Heart left ventricle (tissue), 16 donors: Measurements from ENCODE around the gene LACTBL1. TPM values are rescaled to one million over a fixed set of nuclear protein-coding genes. Genes with fewer than 3 reads are reported as not detected.

Experiments used
- ATAC-seq, 4 donors: fragments of 200-7000 bp; cut with Tn5 transposase; one replicate each; pipeline ENCODE4 v1.9.1; 2020 to 2022; ENCODE audit warnings: moderate library complexity in 4 of 4, mild to moderate bottlenecking in 3 of 4, moderate number of reproducible peaks in 1 of 4
- DNase-seq, 5 donors: peaks; one replicate each; pipeline ENCODE4 v3.0.0-alpha.2; 2020
- H3K27ac ChIP-seq, 12 donors: fragments of 200-600 bp; sonication (generic) in 4 of 12; one replicate each; pipeline versions ENCODE4 v1.5.0 to v1.8.0; 2016 to 2022; ENCODE audit warnings: mild to moderate bottlenecking in 2 of 12
- H3K27me3 ChIP-seq, 9 donors: fragments of 200-600 bp; sonication (generic) in 2 of 9; one replicate each; pipeline versions ENCODE4 v1.5.1 to v1.8.0; 2016 to 2022; ENCODE audit warnings: mild to moderate bottlenecking in 3 of 9
- H3K36me3 ChIP-seq, 9 donors: fragments of 200-600 bp; sonication (generic) in 2 of 9; one replicate each; pipeline versions ENCODE4 v1.5.0 to v1.8.0; 2018 to 2022; ENCODE audit warnings: mild to moderate bottlenecking in 2 of 9
- H3K4me1 ChIP-seq, 12 donors: fragments of 200-600 bp; sonication (generic) in 4 of 12; one replicate each; pipeline versions ENCODE4 v1.5.0 to v1.8.0; 2016 to 2022; ENCODE audit warnings: mild to moderate bottlenecking in 3 of 12
- H3K4me3 ChIP-seq, 12 donors: fragments of 200-600 bp; sonication (generic) in 4 of 12; one replicate each; pipeline versions ENCODE4 v1.5.0 to v1.8.0; 2017 to 2022; ENCODE audit warnings: mild to moderate bottlenecking in 9 of 12, moderate library complexity in 4 of 12
- H3K9me3 ChIP-seq, 12 donors: fragments of 200-600 bp; sonication (generic) in 4 of 12; one replicate each; pipeline versions ENCODE4 v1.5.0 to v1.8.0; 2016 to 2022; ENCODE audit warnings: mild to moderate bottlenecking in 1 of 12
- CTCF ChIP-seq, 12 donors: fragments of 200-600 bp; sonication (generic) in 4 of 12; IDR thresholded peaks; one replicate each; pipeline versions ENCODE4 v1.5.0 to v1.8.0; 2018 to 2022; ENCODE audit warnings: antibody characterized with exemption in 12 of 12, mild to moderate bottlenecking in 5 of 12
- POLR2A ChIP-seq, 2 donors: fragments of 450-650 bp; IDR thresholded peaks; one replicate each; pipeline ENCODE4 v1.6.1; 2017; ENCODE audit warnings: antibody characterized with exemption in 2 of 2, mild to moderate bottlenecking in 2 of 2, moderate library complexity in 2 of 2
- WGBS, 4 donors: extraction: QIAGEN DNeasy Blood & Tissue Kit in 2 of 4; methylation state at CpG; one replicate each; pipeline versions ENCODE4 v1.1.5 to v1.1.7; 2013 to 2018; 5-methylcytosine and 5-hydroxymethylcytosine counted together
- intact Hi-C, 10 donors: fragments of 100-400 bp; cut with DNase I; formaldehyde crosslinking; loops; one replicate each; pipeline versions ENCODE4 v1.11.1 to v1.14.2; 2022
- polyA plus RNA-seq, 2 donors: library from polyadenylated mRNA; stranded (reverse); fragments of 200-250 nt; gene quantifications; one replicate each; pipeline ENCODE4 v1.2.3, GENCODE V29; 2013
- total RNA-seq, 9 donors: library from RNA; depleted of rRNA in 2 of 9; stranded (reverse); fragments of >200 nt in 2 of 9; fragmentation: NEBNext Ultra II Directional in 3 of 9; extraction: Animal tissue kit (Norgen Biotek cat#: 25700) in 3 of 9; gene quantifications; one replicate each; pipeline versions ENCODE4 v1.1.0 to v1.2.4, GENCODE V29; 2016 to 2023
- donor health status: ischemic (EF 13 %, LVEDD 7.1; RV severe dilation, severe dysfunction).
- donor health status: healthy with polysubstance abuse.
- donor health status: DM: no; HTN: yes; CAD: no.
- donor health status: DM: no; HTN: no; CAD: no.
- donor health status: ischemic (EF 25% LVEDD 6.9; RV normal size, moderate dysfunction).
- donor health status: ischemic (EF 25% LVEDD 5.7; RV mildly dilated, moderate dysfunction).
- donor health status: healthy.
- donor health status: DM: yes; HTN: yes; CAD: no.
- donor health status: ischemic (EF 35%, LVEDD 5.7; RV mildly dilated, moderate dysfunction).
- donor health status: nonischemic (EF 11% LVEDD 7.7; RV severe dilation, severe dysfunction).
- donor health status: DM: yes; HTN: yes; CAD: no.
- donor health status: PGD.
- donor health status: ischemic (EF 29% LVEDD 5.4; RV normal size, mild dysfunction).
- donor health status: nonischemic (EF 23%, LVEDD 6.1; RV moderate dilation, normal function).

LACTBL1 gene
- total and polyA plus RNA-seq, 11 donors: not detected

GRCh38 chr1:22932803-22933470 is 39.7 kb downstream of the LACTBL1 start:
- peaks cover 0 to 6% (median 0%) of the 10 kb centered on the region in 12 donors for H3K9me3 ChIP-seq
- H3K27ac ChIP-seq: no peak overlapping the region
- no peaks in the 10 kb centered on the region for H3K4me1 ChIP-seq
- intact Hi-C loops: loop anchor here in 3 of 10 donors (5.0 kb wide), 2 partner anchors 231 to 261 kb away; no protein-coding TSS in a partner anchor
- H3K27me3 ChIP-seq: peaks cover 0 to 12% (median 0%) of the 10 kb centered on the region in 9 donors
- ATAC-seq (no peak), DNase-seq (no peak)
- no peaks in the 10 kb centered on the region for H3K36me3 ChIP-seq
- 25 to 46% (median 37%) methylated on average over 4 of the region's 4 CpGs for WGBS, 4 donors
- TF ChIP-seq CTCF (IDR thresholded peaks at IDR 0.05): no peak
- TF ChIP-seq POLR2A (IDR thresholded peaks at IDR 0.05): no peak
- H3K4me3 ChIP-seq: no peak overlapping the region

GRCh38 chr1:22930240-22930912 is 42.3 kb downstream of the LACTBL1 start:
- ATAC-seq (peak; percentile 51 to 85 (median 79)), DNase-seq (peak; percentile 28 to 70 (median 39))
- TF ChIP-seq CTCF (IDR thresholded peaks at IDR 0.05) (peak; percentile 34 to 71 (median 64)), POLR2A (IDR thresholded peaks at IDR 0.05) (no peak)
- H3K27ac ChIP-seq: no peak overlapping the region
- WGBS, 4 donors: 29 to 44% (median 36%) methylated on average over 9 to 11 of the region's 11 CpGs
- H3K4me1 ChIP-seq: no peaks in the 10 kb centered on the region
- H3K9me3 ChIP-seq: peaks cover 0 to 6% (median 0%) of the 10 kb centered on the region in 12 donors
- no peak overlapping the region for H3K4me3 ChIP-seq
- H3K36me3 ChIP-seq: no peaks in the 10 kb centered on the region
- intact Hi-C loops: loop anchor here in 8 of 10 donors (1.0 to 5.0 kb wide), 6 partner anchors 226 to 258 kb away; no protein-coding TSS in a partner anchor
- H3K27me3 ChIP-seq: peaks cover 0 to 19% (median 0%) of the 10 kb centered on the region in 9 donors

GRCh38 chr1:22925111-22925510 is 47.6 kb downstream of the LACTBL1 start:
- H3K4me1 ChIP-seq: peaks cover 0 to 19% (median 0%) of the 10 kb centered on the region in 12 donors
- H3K27ac ChIP-seq: no peak overlapping the region
- peaks cover 0 to 15% (median 0%) of the 10 kb centered on the region in 9 donors for H3K27me3 ChIP-seq
- ATAC-seq: no peak
- no peak for TF ChIP-seq CTCF (IDR thresholded peaks at IDR 0.05)
- no peak for TF ChIP-seq POLR2A (IDR thresholded peaks at IDR 0.05)
- no peak overlapping the region for H3K4me3 ChIP-seq
- H3K9me3 ChIP-seq: no peaks in the 10 kb centered on the region
- DNase-seq: no peak
- intact Hi-C loops: loop anchor here in 4 of 10 donors (10.0 kb wide), 2 partner anchors 220 to 250 kb away; no protein-coding TSS in a partner anchor
- H3K36me3 ChIP-seq: no peaks in the 10 kb centered on the region
- WGBS, 4 donors: 72 to 74% (median 73%) methylated on average over 9 of the region's 9 CpGs

- ATAC-seq (no peak), DNase-seq (no peak)
- Histone ChIP-seq H3K36me3 (no peaks in the 10 kb centered on the region), H3K4me3 (no peak overlapping the region), H3K27me3 (peaks cover 0 to 14% (median 0%) of the 10 kb centered on the region in 9 donors), H3K27ac (no peak overlapping the region), H3K4me1 (peaks cover 0 to 19% (median 0%) of the 10 kb centered on the region in 12 donors), H3K9me3 (no peaks in the 10 kb centered on the region)
- TF ChIP-seq CTCF (IDR thresholded peaks at IDR 0.05) (no peak), POLR2A (IDR thresholded peaks at IDR 0.05) (no peak)
- intact Hi-C loops: loop anchor here in 4 of 10 donors (10.0 kb wide), 2 partner anchors 218 to 248 kb away; no protein-coding TSS in a partner anchor
- 88 to 98% (median 95%) methylated on average over 1 of the region's 1 CpG; no CpG with 5 or more reads in 1 of the 4 donors for WGBS, 4 donors
Measured at GRCh38 chr1:22922640-22923039, 50.0 kb downstream of the LACTBL1 start.
